Upper lobe of left lung (tissue), 6 donors: Measurements from ENCODE around the gene ARMC6. TPM values are rescaled to one million over a fixed set of nuclear protein-coding genes. Genes with fewer than 3 reads are reported as not detected.
A peak's percentile ranks its signal among the peaks of the same experiment; 100 is the strongest.
"Not testable (repeated sequence)": the region's sequence is repeated elsewhere in the genome, so short reads cannot be mapped to it uniquely, and the experiment has no call there.

Source experiments
- ATAC-seq, 2 donors: fragments of 200-7000 bp; cut with Tn5 transposase; one replicate each; pipeline ENCODE4 v1.9.1; 2022; ENCODE audit warnings: mild to moderate bottlenecking in 2 of 2, moderate library complexity in 2 of 2; ENCODE audit not compliant: low FRiP score in 2 of 2
- DNase-seq, 2 donors: peaks; one replicate each; pipeline ENCODE4 v3.0.0-alpha.2; 2019 to 2020
- H3K27ac ChIP-seq, 4 donors: fragments of 200-600 bp; sonication (generic); one replicate each; pipeline ENCODE4 v1.5.1; 2016 to 2019
- H3K27me3 ChIP-seq, 4 donors: fragments of 200-600 bp; sonication (generic); one replicate each; pipeline ENCODE4 v1.5.1; 2017 to 2019
- H3K36me3 ChIP-seq, 4 donors: fragments of 200-600 bp; sonication (generic); one replicate each; pipeline ENCODE4 v1.5.1; 2016 to 2019
- H3K4me1 ChIP-seq, 4 donors: fragments of 200-600 bp; sonication (generic); one replicate each; pipeline ENCODE4 v1.5.1; 2018 to 2019
- H3K4me3 ChIP-seq, 4 donors: fragments of 200-600 bp; sonication (generic); one replicate each; pipeline ENCODE4 v1.5.1; 2017 to 2019; ENCODE audit warnings: mild to moderate bottlenecking in 2 of 4, moderate library complexity in 1 of 4
- H3K9me3 ChIP-seq, 4 donors: fragments of 200-600 bp; sonication (generic); one replicate each; pipeline ENCODE4 v1.5.1; 2018 to 2019
- CTCF ChIP-seq, 6 experiments: fragments of 450-650 bp in 4 of 6; fragments of 200-600 bp in 2 of 6; sonication (generic) in 2 of 6; IDR thresholded peaks; one replicate each; pipeline ENCODE4 v1.5.1; 2016 to 2019; ENCODE audit warnings: antibody characterized with exemption in 6 of 6
- EP300 ChIP-seq, 4 donors: sonication (generic); formaldehyde crosslinking; IDR thresholded peaks; one replicate each; pipeline ENCODE4 v1.5.1; 2017; ENCODE audit warnings: antibody characterized with exemption in 4 of 4, control low read depth in 2 of 4
- POLR2A ChIP-seq, 4 donors: fragments of 450-650 bp; IDR thresholded peaks; one replicate each; pipeline ENCODE4 v1.5.1; 2016 to 2017; ENCODE audit warnings: antibody characterized with exemption in 4 of 4, mild to moderate bottlenecking in 2 of 4
- POLR2AphosphoS5 ChIP-seq, 2 donors: sonication (generic); formaldehyde crosslinking; IDR thresholded peaks; one replicate each; pipeline ENCODE4 v1.5.1; 2017; ENCODE audit warnings: antibody characterized with exemption in 2 of 2
- WGBS, 2 donors: methylation state at CpG; one replicate each; pipeline ENCODE4 v1.1.5; 2017 to 2018; 5-methylcytosine and 5-hydroxymethylcytosine counted together
- total RNA-seq, 6 donors: library from RNA; depleted of rRNA in 4 of 6; stranded (reverse); fragments of >200 nt in 4 of 6; gene quantifications; one replicate each; pipeline versions ENCODE4 v1.1.0 to v1.2.1, GENCODE V29; 2016 to 2021
- donor health status: DM: no; HTN: no; CAD: no; lungs with moderate emphysema.
- donor health status: DM: no; HTN: yes; CAD: no; lungs with severe emphysema.

Gene ARMC6
- total RNA-seq, 6 donors from 2014 or later = 14.1 to 46.5 (median 26.8) TPM

DNA sequence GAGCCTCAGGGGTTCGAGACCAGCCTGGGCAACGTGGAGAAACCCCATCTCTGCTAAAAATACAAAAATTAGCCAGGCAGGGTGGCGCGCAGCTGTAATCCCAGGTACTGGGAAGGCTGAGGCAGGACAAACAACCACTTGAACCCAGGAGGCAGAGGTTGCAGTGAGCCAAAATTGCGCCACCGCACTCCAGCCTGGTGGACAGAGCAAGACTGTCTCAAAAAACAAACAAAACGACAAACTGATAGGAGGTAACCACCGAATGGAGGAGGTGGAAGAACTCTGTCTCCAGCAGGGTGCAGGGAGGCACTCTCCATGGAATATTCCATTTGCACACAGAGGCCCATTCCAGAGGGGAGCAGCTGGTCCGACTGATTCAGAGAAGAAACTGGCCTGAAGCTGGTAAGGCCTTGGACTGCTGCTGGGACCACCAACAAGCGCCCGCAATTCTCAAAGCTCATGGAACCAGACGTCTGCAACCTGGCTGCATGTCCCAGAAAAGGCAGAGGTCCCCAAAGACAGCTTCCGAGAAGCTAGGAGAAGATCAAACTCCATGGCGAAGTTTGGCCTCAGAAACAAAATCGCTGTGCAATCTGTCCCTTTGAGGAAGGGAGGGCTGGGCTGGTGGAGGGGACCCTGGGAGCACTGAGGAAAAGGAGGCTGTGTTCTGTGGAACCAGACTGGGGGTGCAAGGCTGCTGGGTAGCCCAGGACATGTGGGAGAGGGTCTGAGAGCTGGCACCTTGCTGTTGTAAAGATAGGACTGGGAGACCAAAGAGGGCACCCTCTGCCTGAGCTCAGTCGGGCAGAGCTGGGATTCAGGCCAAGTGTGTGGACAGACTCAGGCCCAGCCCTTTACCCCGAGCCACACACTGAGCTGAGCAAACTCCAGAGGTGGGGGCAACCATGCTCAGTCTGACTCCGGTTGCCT is 65.6 kb downstream of the ARMC6 start:
- ATAC-seq (no peak), DNase-seq (peak in 1 of 2 donors; percentile 32)
- H3K4me1 ChIP-seq = no peaks in the 10 kb centered on the region
- H3K36me3 ChIP-seq = peaks cover 0 to 27% (median 11%) of the 10 kb centered on the region in 4 donors
- no peak overlapping the region for H3K27ac ChIP-seq
- H3K9me3 ChIP-seq = no peaks in the 10 kb centered on the region
- WGBS, 2 donors = 81 to 83% methylated on average over 13 to 18 of the region's 18 CpGs
- no peaks in the 10 kb centered on the region for H3K27me3 ChIP-seq
- H3K4me3 ChIP-seq = no peak overlapping the region
- no peak for TF ChIP-seq POLR2A (IDR thresholded peaks at IDR 0.05)
- TF ChIP-seq CTCF (IDR thresholded peaks at IDR 0.05) = no peak
- TF ChIP-seq EP300 (IDR thresholded peaks at IDR 0.05) = no peak
- TF ChIP-seq POLR2AphosphoS5 (IDR thresholded peaks at IDR 0.05) = no peak

DNA sequence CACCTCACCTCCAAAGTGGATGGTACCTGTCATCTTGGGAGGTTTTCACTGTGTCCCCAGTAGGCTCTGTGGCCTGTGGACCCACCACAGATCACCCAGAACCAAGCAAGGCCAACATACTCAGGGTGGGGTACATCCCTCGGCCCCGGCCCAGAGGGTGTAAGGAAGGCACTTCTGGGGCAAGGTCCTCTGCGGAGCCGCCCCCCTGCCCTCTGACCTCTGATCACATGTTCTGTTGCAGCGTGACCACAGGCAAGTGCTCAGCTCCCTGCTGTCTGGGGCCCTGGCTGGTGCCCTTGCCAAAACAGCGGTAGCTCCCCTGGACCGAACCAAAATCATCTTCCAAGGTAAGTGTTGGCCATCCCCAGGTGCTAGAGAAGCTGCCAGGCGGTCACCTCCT is 68.1 kb downstream of the ARMC6 start:
- peaks cover 0 to 8% (median 0%) of the 10 kb centered on the region in 4 donors for H3K4me1 ChIP-seq
- TF ChIP-seq POLR2A (IDR thresholded peaks at IDR 0.05) (no peak), CTCF (IDR thresholded peaks at IDR 0.05) (no peak), POLR2AphosphoS5 (IDR thresholded peaks at IDR 0.05) (no peak), EP300 (IDR thresholded peaks at IDR 0.05) (no peak)
- H3K36me3 ChIP-seq = peaks cover 0 to 27% (median 11%) of the 10 kb centered on the region in 4 donors
- no peak overlapping the region for H3K27ac ChIP-seq
- WGBS, 2 donors = 93 to 98% methylated on average over 4 to 8 of the region's 8 CpGs
- H3K27me3 ChIP-seq = no peaks in the 10 kb centered on the region
- H3K9me3 ChIP-seq = no peaks in the 10 kb centered on the region
- DNase-seq (no peak), ATAC-seq (no peak)
- H3K4me3 ChIP-seq = no peak overlapping the region

DNA sequence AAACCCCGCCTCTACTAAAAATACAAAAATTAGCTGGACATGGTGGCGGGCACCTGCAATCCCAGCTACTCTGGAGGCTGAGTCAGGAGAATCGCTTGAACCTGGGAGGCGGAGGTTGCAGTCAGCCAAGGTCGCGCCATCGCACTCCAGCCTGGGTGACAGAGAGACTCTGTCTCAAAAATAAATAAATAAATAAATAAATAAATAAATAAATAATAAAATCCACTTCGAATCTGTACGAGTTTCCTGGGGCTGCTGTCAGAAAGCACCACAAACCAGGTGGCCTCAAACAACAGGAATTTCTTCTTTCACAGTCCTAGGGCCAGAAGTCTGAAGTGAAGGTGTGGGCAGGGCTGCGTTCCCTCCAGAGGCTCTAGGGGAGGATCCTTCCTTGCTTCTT is 69.2 kb downstream of the ARMC6 start:
- not testable (repeated sequence) for H3K27ac ChIP-seq, H3K9me3 ChIP-seq, ATAC-seq, H3K4me3 ChIP-seq, H3K27me3 ChIP-seq, DNase-seq, H3K4me1 ChIP-seq
- WGBS, 2 donors = 94 to 95% methylated on average over 10 of the region's 10 CpGs
- peaks cover 0 to 20% (median 8%) of the 10 kb centered on the region in 4 donors for H3K36me3 ChIP-seq

DNA sequence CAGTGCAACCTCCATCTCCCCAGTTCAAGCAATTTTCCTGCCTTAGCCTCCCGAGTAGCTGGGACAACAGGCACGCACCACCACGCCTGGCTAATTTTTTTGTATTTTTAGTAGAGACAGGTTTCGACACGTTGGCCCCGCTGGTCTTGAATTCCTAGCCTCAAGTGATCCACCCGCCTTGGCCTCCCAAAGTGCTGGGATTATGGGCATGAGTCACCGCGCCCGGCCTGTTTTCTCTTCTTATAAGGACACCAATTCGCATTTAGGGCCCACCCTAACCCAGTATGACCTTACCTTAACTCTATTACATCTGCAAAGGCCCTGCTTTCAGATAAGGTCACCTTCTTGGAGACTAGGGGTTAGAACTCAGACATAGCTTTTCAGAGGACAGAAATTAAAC is 69.8 kb downstream of the ARMC6 start:
- Histone ChIP-seq H3K27ac (no peak overlapping the region), H3K9me3 (no peaks in the 10 kb centered on the region), H3K4me3 (no peak overlapping the region), H3K27me3 (no peaks in the 10 kb centered on the region), H3K4me1 (peaks cover 0 to 8% (median 0%) of the 10 kb centered on the region in 4 donors), H3K36me3 (peaks cover 0 to 20% (median 5%) of the 10 kb centered on the region in 4 donors)
- DNase-seq = no peak
- no peak for ATAC-seq
- WGBS, 2 donors = 95 to 97% methylated on average over 11 of the region's 11 CpGs
- TF ChIP-seq EP300 (IDR thresholded peaks at IDR 0.05) (no peak), POLR2AphosphoS5 (IDR thresholded peaks at IDR 0.05) (no peak), POLR2A (IDR thresholded peaks at IDR 0.05) (no peak), CTCF (IDR thresholded peaks at IDR 0.05) (no peak)

DNA sequence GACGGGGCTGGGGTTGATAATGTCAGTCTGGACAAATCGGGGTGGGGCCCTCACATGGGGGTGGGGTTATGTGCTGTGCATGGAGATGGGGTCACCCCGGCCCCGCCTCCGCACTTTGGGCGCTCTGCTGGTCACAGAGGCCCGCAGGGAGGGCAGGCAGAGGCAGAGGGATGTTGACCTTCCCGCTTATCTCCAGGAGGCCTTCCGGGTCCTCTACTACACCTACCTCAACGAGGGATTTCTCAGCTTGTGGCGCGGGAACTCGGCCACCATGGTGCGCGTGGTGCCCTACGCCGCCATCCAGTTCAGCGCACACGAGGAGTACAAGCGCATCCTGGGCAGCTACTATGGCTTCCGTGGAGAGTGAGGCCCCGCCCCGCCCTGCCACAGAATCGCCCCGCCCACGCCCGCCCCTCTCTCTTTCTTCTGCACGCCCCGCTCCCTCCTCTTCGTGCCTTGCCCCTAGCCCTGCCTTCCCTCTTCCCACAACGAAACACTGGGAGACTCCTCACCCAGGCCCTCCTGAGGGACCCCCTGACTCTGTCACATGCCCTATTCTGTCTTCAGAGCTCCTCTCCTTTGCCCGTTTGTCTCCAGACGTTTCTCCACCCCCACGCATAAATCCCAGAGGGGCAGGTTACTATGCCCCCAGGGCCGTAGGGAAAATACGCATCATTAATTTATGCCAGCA is 72.1 kb downstream of the ARMC6 start:
- ATAC-seq (peak in 1 of 2 donors; percentile 83), DNase-seq (peak in 1 of 2 donors; percentile 79)
- Histone ChIP-seq H3K4me1 (peaks cover 3 to 16% (median 4%) of the 10 kb centered on the region in 4 donors), H3K27ac (no peak overlapping the region), H3K36me3 (peaks cover 0 to 9% (median 1%) of the 10 kb centered on the region in 4 donors), H3K27me3 (no peaks in the 10 kb centered on the region), H3K9me3 (no peaks in the 10 kb centered on the region), H3K4me3 (peak overlapping the region in 3 of 4 donors; percentile 15 to 24 (median 18))
- TF ChIP-seq CTCF (IDR thresholded peaks at IDR 0.05) = no peak
- TF ChIP-seq EP300 (IDR thresholded peaks at IDR 0.05) = no peak
- TF ChIP-seq POLR2A (IDR thresholded peaks at IDR 0.05) = no peak
- TF ChIP-seq POLR2AphosphoS5 (IDR thresholded peaks at IDR 0.05) = no peak
- 68 to 70% methylated on average over 27 to 29 of the region's 36 CpGs for WGBS, 2 donors
